BLaER1 treated with 17β-estradiol and CSF1 and Interleukin-3, amounts not matched to agents 10 nM and 100 nM (cell line): ENCODE data around the gene DUSP22.

Source experiments
- H3K27ac ChIP-seq, 11 experiments: shearing (Covaris generic); formaldehyde crosslinking; 2 replicates each; pipeline ENCODE4 v1.8.1; 2022
- H3K27me3 ChIP-seq, 11 experiments: shearing (Covaris generic); formaldehyde crosslinking; 2 replicates each; pipeline ENCODE4 v1.8.1; 2022
- H3K36me3 ChIP-seq, 11 experiments: shearing (Covaris generic); formaldehyde crosslinking; 2 replicates each; pipeline ENCODE4 v1.8.1; 2022
- H3K4me1 ChIP-seq, 10 experiments: shearing (Covaris generic); formaldehyde crosslinking; 2 replicates each; pipeline ENCODE4 v1.8.1; 2022
- H3K4me2 ChIP-seq, 11 experiments: shearing (Covaris generic); formaldehyde crosslinking; 2 replicates each; pipeline ENCODE4 v1.8.1; 2022
- H3K4me3 ChIP-seq, 10 experiments: shearing (Covaris generic); formaldehyde crosslinking; 2 replicates each; pipeline ENCODE4 v1.8.1; 2022
- H3K9ac ChIP-seq, 11 experiments: shearing (Covaris generic); formaldehyde crosslinking; 2 replicates each; pipeline ENCODE4 v1.8.1; 2022
- H3K9me3 ChIP-seq, 11 experiments: shearing (Covaris generic); formaldehyde crosslinking; replicated peaks in 1 of 11; 2 replicates each; pipeline ENCODE4 v1.8.1; 2022
- H4K20me1 ChIP-seq, 11 experiments: shearing (Covaris generic); formaldehyde crosslinking; 2 replicates each; pipeline ENCODE4 v1.8.1; 2022
- Cebpa-rat ChIP-seq, 11 experiments: shearing (Covaris generic); IDR thresholded peaks; 2 replicates each; pipeline ENCODE4 v1.8.1; 2022

Gene DUSP22

GRCh38 chr6:268394-268935 lies 23.8 kb upstream of the DUSP22 start:
- Histone ChIP-seq H3K4me2 (no peak overlapping the region), H3K27ac (no peak overlapping the region), H3K4me1 (peaks cover 4 to 25% (median 16%) of the 10 kb centered on the region in 10 experiments; a peak in 19 of 20 replicates), H3K9ac (no peak overlapping the region), H4K20me1 (no peaks in the 10 kb centered on the region), H3K27me3 (no peaks in the 10 kb centered on the region), H3K9me3 (peaks cover 0 to 12% (median 0%) of the 10 kb centered on the region in 11 experiments; a peak in 3 of 22 replicates), H3K36me3 (no peaks in the 10 kb centered on the region), H3K4me3 (no peak overlapping the region)
- TF ChIP-seq Cebpa-rat (IDR thresholded peaks at IDR 0.05) = no peak

DNA sequence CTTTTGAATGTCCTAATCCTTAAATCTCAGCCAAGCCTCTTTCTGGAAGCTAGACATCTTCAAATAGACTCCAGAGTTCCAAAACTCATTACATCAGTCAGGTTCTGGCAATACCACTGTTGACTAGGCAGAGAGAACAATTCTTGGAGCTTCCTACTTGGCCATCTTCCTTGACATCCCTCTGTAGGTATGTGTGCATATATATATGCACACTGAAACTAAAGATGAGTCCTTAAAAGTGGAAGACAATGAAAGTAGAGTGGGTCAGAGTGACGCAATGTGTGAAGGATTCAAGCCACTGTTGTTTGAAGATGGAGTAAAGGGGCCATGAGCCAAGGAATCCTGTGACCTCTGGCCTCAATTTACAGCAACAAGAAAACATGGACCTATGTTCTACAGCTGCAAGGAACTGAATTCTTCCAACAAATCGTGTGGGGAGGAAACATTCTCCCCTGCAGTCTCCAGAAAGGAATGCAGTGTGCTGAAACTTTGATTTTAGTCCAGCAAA lies 18.7 kb upstream of the DUSP22 start:
- H4K20me1 ChIP-seq = no peaks in the 10 kb centered on the region
- no peak for TF ChIP-seq Cebpa-rat (IDR thresholded peaks at IDR 0.05)
- peak overlapping the region in 4 of 11 experiments; percentile 0 to 42 (median 22); a peak in 3 of 22 replicates for H3K4me2 ChIP-seq
- H3K9me3 ChIP-seq = peaks cover 0 to 12% (median 0%) of the 10 kb centered on the region in 11 experiments; a peak in 3 of 22 replicates
- no peaks in the 10 kb centered on the region for H3K27me3 ChIP-seq
- no peak overlapping the region for H3K27ac ChIP-seq
- no peak overlapping the region for H3K4me3 ChIP-seq
- H3K36me3 ChIP-seq = no peaks in the 10 kb centered on the region
- H3K4me1 ChIP-seq = peaks cover 4 to 32% (median 19%) of the 10 kb centered on the region in 10 experiments; a peak in 19 of 20 replicates
- H3K9ac ChIP-seq = no peak overlapping the region

DNA sequence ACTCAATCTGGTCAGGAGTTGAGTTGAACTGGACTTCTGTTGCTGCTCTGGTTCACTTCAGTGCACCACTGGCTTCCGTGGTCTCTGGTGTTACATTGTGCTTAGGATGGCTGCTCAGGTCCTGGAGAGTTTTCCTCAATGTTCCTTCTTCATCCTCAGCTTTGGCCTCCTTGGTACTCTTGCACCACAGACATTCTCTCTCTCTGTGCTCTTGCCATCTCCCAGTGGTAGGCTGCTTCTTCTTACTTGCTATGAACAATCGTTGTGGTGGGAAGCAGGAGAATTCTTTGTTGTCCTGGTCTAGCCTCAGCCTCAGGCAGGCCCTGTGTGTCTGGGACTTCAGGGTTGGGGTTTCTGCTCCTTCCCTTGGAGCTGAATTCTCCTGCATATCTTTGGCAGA lies 14.5 kb upstream of the DUSP22 start:
- Histone ChIP-seq H3K27me3 (no peaks in the 10 kb centered on the region), H3K4me3 (no peak overlapping the region), H3K4me2 (no peak overlapping the region), H3K27ac (no peak overlapping the region), H3K9me3 (peaks cover 0 to 7% (median 0%) of the 10 kb centered on the region in 11 experiments; a peak in 4 of 22 replicates), H3K36me3 (no peaks in the 10 kb centered on the region), H3K9ac (no peak overlapping the region), H4K20me1 (no peaks in the 10 kb centered on the region), H3K4me1 (peaks cover 0 to 8% (median 0%) of the 10 kb centered on the region in 10 experiments; a peak in 2 of 20 replicates)
- no peak for TF ChIP-seq Cebpa-rat (IDR thresholded peaks at IDR 0.05)

DNA sequence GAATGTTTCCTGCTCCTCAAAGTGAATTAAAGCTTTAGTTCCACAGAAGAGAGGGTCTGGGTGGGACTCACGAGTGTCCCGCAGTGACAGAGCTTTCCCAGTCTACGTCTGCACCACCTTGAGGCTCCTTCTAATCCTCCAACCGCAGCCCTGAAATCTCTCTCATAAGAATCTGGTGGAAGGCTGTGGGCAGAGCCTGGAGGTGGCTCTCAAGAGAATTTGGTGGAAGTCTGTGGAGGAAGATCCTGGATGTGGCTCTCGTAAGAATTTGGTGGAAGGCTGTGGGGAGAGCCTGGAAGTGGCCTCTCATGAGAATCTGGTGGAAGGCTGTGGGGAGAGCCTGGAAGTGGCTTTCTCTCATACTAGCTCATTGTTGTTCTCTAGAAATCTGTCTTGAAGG lies 13.8 kb upstream of the DUSP22 start:
- peaks cover 0 to 11% (median 0%) of the 10 kb centered on the region in 11 experiments; a peak in 6 of 22 replicates for H3K9me3 ChIP-seq
- H3K9ac ChIP-seq = no peak overlapping the region
- no peaks in the 10 kb centered on the region for H4K20me1 ChIP-seq
- H3K4me1 ChIP-seq = peaks cover 0 to 7% (median 0%) of the 10 kb centered on the region in 10 experiments; a peak in 2 of 20 replicates
- no peak overlapping the region for H3K4me2 ChIP-seq
- H3K36me3 ChIP-seq = no peaks in the 10 kb centered on the region
- no peaks in the 10 kb centered on the region for H3K27me3 ChIP-seq
- no peak overlapping the region for H3K4me3 ChIP-seq
- no peak overlapping the region for H3K27ac ChIP-seq
- no peak for TF ChIP-seq Cebpa-rat (IDR thresholded peaks at IDR 0.05)

DNA sequence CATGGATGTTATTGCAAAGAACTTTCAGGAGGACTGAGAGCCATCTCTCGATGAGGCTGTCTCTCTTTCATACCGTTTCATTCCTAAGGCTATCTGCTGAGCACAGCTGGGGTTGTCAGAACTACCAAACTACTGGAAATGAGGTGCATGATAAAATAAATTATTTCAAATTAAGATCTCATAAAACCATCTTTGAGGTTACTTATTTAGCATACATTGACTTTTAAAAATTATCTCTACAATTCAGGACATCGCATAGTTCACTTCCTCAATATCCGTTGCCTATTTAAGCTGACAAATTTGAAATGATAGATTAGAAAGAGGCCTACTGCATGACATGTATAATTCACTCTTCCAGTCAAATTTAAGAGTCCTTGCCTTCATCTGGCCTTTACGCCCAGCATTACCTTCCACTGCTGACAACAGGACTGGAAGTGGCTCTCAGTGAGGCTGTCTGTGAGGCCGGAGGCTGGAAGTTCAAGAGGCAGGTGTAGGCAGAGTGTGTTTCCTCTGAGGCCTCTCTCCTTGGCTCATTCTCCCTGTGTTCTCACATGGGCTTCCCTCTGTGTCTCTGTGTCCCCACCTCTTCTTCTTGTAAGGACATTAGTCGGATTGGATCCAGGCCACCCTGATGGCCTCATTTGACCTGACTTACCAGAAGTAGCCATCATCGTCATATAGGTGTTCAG lies 12.8 kb upstream of the DUSP22 start:
- Histone ChIP-seq H3K4me3 (no peak overlapping the region), H3K4me1 (no peaks in the 10 kb centered on the region), H3K27ac (no peak overlapping the region), H3K9me3 (peaks cover 0 to 11% (median 0%) of the 10 kb centered on the region in 11 experiments; a peak in 6 of 22 replicates), H3K27me3 (no peaks in the 10 kb centered on the region), H3K9ac (no peak overlapping the region), H3K36me3 (no peaks in the 10 kb centered on the region), H3K4me2 (no peak overlapping the region), H4K20me1 (no peaks in the 10 kb centered on the region)
- no peak for TF ChIP-seq Cebpa-rat (IDR thresholded peaks at IDR 0.05)

- no peak overlapping the region for H3K4me2 ChIP-seq
These were observed 11.4 kb upstream of the DUSP22 start for GRCh38 chr6:280775-281468.

GRCh38 chr6:281469-282103 lies 10.7 kb upstream of the DUSP22 start:
- Histone ChIP-seq H3K9me3 (peaks cover 0 to 11% (median 0%) of the 10 kb centered on the region in 11 experiments; a peak in 6 of 22 replicates), H3K4me2 (no peak overlapping the region), H3K4me1 (peaks cover 4 to 11% (median 8%) of the 10 kb centered on the region in 10 experiments), H3K36me3 (no peaks in the 10 kb centered on the region), H3K4me3 (no peak overlapping the region), H4K20me1 (no peaks in the 10 kb centered on the region), H3K27me3 (no peaks in the 10 kb centered on the region), H3K27ac (no peak overlapping the region), H3K9ac (no peak overlapping the region)
- no peak for TF ChIP-seq Cebpa-rat (IDR thresholded peaks at IDR 0.05)

More at GRCh38 chr6:280775-281468, 11.4 kb upstream of the DUSP22 start:
- TF ChIP-seq Cebpa-rat (IDR thresholded peaks at IDR 0.05) = no peak
- no peak overlapping the region for H3K27ac ChIP-seq
- H3K4me1 ChIP-seq = peaks cover 0 to 4% (median 1%) of the 10 kb centered on the region in 10 experiments; a peak in 8 of 20 replicates
- H4K20me1 ChIP-seq = no peaks in the 10 kb centered on the region
- H3K4me3 ChIP-seq = no peak overlapping the region
- H3K36me3 ChIP-seq = no peaks in the 10 kb centered on the region
- H3K9ac ChIP-seq = no peak overlapping the region
- no peaks in the 10 kb centered on the region for H3K27me3 ChIP-seq
- H3K9me3 ChIP-seq = peaks cover 0 to 11% (median 0%) of the 10 kb centered on the region in 11 experiments; a peak in 6 of 22 replicates

DNA sequence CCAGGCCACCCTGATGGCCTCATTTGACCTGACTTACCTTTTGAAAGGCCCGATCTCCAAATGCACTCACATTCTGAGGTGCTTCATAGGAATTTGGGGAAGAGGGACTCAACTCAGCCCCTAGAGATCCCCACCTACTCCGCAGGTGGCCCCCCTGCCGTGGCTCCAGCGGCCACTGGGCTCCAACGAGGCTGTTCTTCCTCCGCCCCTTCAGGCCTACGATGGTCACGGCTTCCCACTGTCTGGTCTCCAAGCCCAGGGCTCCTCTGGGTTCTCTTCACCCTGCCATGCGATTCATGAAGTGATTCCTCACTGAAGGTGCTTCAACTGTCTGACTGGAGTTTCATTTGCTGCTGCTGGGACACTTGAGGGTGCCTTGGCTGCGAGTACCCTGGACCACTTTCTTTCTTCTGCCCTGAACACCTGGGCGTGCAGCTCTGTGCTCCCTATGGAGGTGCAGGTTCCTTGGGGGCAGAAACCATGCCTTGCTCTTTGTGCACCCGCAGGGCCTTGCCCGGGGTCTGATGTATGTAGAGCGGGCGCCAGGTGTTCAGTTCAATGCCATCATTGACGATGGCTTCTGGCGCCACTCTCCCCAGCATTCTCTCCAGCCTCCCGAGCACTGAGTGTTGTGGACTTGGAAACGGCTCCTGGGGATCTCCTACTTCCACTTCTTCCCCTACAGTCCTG lies 10.0 kb upstream of the DUSP22 start:
- no peak overlapping the region for H3K4me3 ChIP-seq
- H3K9me3 ChIP-seq = peaks cover 0 to 11% (median 0%) of the 10 kb centered on the region in 11 experiments; a peak in 6 of 22 replicates
- peaks cover 12 to 18% (median 15%) of the 10 kb centered on the region in 10 experiments for H3K4me1 ChIP-seq
- H3K27ac ChIP-seq = no peak overlapping the region
- H3K27me3 ChIP-seq = no peaks in the 10 kb centered on the region
- no peak overlapping the region for H3K4me2 ChIP-seq
- H3K9ac ChIP-seq = no peak overlapping the region
- no peak for TF ChIP-seq Cebpa-rat (IDR thresholded peaks at IDR 0.05)
- no peaks in the 10 kb centered on the region for H3K36me3 ChIP-seq
- H4K20me1 ChIP-seq = no peaks in the 10 kb centered on the region
